Activated T-cell treated with anti-CD3 and anti-CD28 coated beads, Interleukin-2, amount 50 U/mL, for 1 hour (primary cell): ENCODE data around the gene ARID1A.
"Not testable (repeated sequence)": the region's sequence is repeated elsewhere in the genome, so short reads cannot be mapped to it uniquely, and the experiment has no call there.

Experiments
- DNase-seq: peaks from one replicate; pipeline ENCODE4 v3.0.0-alpha.2; 2020

The ARID1A gene

DNA sequence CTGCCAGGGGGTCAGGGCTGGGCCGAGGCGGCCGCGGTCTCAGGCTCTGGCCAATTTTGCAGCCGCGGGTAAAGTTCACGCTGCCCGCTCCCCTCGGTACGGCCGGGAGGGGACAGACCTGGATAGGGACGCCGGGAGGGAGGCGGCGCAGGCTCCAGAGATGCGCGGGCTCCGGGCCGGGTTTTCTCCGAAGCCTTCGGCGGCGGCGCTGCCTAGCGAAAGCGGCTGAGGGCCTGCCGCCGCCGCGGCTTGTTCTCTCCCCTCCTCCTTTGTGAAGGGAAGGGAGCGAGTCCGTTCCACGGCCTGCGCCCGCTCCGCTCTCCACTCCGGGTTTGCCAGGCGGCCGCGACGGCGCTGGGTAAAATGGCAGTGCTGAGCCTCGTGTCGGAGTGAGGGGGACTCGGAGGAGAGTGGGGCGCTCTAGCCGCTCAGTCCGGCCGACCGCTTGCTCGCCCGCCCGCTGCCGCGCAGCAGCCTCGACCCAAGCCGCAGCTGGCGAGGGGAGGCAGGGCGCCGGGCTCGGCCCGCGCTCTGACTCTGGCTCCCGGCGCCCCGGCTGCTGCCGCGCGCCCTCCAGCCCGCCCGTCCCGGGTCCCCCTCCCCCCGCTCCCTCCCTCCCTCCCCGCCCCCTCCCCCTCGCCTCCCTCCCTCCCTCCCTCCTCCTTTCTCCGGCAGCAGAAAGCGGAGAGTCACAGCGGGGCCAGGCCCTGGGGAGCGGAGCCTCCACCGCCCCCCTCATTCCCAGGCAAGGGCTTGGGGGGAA, at the start of gene ARID1A:
TSS of gene ARID1A (plus strand) at position 660 of the 763 bp plus-strand sequence. CDS start 389 bp downstream, outside the sequence.
- peak; percentile 99 for DNase-seq

DNA sequence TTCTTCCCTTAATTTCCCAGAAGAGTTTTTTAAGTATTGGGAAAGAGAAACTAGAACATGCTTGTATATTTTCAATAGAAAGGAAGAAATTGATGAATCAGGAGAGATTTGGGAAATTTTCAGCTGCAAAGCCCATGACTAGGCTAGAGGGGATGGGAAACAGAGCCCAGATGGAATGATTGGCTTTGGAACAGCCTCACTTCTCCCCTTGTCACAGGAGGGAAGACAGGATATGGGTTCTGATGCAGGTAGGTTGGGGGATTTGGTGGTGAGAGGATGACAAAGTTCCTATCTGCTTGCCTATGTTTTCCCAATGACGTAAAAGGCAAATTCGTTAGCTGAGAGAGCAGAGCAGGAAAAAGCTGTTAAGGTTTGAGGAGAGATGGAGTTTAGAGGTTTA, 31.0 kb upstream of the ARID1A start:
- DNase-seq: no peak

DNA sequence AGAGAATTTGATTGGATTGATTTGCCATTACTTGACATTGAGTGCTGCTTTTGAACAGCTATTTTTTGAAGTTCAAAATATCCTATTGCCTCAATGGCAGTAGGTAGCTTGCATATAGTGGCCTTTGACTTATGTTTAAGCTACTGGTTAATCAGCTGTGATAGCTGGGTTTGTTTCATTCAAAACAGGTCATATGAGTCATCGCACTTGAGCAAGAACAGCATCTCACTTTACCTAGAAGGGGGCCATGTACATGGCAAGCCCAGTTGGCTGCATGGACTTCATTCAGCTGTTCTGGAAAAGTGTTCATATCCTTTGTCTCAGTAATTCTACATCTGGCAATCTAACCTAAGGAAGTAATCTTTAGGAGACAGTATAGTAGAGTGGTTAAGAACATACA, 29.0 kb upstream of the ARID1A start:
- no peak for DNase-seq

DNA sequence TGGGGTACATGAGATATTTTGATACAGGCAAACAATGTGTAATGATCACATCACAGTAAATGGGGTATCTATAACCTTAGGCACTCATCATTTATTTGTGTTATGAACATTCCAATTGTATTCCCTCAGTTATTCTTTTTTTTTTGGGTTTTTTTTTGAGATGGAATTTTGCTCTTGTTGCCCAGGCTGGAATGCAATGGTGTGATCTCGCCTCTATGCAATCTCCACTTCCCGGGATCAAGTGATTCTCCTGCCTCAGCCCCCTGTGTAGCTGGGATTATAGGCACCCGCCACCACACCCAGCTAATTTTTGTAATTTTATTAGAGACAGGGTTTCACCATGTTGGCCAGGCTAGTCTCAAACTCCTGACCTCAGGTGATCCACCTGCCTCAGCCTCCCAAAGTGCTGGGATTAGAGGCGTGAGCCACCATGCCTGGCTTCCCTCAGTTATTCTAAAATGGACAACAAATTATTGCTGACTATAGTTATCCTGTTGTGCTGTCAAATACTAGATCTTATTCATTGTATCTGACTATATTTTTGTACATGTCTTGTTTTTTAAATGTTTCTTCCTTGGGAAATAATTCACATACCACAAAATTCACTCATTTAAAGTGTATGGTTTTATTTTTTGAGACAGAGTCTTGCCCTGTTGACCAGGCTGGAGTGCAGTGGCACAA, 27.6 kb upstream of the ARID1A start:
- not testable (repeated sequence) for DNase-seq

DNA sequence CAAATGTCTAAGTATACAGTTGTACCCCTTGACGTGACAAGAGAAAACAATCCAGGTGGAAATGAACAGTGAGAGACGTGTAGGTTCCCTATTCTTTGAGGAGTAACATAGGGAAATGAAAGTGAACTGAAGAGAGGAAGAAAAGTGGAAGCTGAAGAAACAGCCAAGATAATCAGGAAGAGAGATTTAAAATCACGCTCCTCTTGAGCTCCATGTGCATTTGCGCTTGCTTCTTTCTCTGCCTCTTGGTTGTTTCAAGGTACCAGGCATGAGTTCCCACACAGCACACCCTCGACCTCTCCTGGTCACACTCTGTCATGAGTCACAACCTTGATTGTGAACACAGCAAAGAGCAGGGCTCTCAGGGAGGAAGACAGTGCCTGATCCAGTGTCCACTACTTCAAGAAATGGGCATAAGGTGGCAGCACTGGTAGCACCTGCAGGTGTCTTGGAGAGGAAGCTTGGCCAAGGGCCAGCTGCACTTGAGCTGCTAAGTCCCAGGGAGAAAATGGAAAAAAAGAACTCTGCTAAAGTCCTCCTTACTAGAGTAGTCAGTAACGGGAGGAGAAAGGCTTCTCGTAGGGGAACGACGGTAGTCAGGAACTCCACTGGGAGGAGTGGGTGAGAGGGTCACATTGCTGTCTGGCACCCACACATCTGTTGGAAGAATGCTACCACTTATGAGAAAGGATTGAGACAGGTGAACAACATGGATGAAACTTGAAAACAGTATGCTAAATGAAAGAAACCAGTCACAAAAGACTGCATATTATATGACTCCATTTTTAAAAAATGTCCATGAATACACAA, 18.3 kb upstream of the ARID1A start:
- peak; percentile 54 for DNase-seq

DNA sequence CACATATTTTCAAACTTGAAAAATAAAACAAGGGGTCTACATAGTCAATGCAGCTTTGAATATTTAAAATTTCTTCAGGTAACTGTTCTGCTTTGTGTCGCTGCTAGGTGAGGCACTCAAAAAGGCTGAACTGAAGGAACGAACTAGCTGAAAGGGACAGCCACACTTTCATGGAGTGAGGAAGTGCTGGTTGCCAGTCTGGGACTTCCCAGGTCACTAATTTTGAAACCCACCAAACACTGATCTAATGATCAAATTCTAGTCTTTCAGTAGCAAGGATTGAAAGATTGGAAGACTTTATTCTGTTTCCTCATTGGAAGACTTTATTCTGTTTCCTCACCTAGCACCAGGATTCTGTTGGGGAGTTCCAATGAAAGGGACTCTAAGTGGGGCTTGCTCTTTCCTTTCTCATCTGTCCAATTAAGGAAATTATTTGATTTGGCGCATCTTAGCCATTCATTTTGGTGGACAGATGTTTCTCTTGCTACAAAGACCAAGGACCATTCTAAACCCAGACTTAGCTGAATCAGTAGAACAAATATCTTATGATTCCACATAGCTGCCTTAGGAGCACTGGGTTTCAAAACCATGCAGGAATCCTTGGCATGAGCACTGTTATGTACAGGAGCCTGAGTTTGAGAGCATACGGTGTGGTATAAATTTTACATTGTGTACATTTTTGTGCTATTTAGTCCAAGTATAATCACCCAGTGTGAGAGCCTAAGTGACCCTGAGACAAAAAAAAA, 10.9 kb upstream of the ARID1A start:
- DNase-seq: no peak

DNA sequence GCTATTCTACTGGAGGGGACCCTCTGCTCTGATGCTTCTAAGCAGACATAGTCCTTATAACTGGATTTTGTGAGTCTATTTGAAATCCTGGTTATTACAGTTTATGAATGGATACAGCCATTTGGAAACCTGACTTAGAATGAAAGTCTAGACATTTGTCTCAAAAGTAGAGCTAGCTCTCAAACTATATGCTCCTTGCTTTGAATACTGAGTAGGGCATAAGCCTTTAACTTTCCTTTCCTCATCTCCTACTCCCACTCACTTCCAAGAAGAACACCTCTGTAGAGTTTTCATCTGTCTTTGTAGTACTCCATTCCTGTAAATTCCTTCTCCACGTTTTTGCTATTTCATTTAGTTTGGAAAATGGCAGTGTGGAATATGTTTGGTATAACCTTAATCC, 9.0 kb upstream of the ARID1A start:
- no peak for DNase-seq

DNA sequence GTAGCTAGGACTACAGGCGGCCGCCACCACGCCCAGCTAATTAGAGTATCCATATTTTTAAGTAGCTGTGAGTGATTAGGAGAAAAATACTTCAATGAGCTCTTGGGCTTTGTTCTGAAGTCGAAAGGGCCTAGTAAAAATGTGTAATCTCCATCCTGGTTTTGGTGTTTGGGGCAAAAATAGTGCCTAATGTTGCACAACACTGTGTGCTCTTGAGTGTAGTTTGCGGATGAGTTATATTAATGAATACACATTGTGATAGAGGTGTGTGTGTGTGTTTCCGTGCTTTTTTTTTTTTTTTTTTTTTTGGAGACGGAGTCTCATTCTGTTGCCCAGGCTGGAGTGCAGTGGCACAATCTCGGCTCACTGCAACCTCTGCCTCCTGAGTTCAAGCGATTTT, 6.3 kb upstream of the ARID1A start:
- DNase-seq: no peak

DNA sequence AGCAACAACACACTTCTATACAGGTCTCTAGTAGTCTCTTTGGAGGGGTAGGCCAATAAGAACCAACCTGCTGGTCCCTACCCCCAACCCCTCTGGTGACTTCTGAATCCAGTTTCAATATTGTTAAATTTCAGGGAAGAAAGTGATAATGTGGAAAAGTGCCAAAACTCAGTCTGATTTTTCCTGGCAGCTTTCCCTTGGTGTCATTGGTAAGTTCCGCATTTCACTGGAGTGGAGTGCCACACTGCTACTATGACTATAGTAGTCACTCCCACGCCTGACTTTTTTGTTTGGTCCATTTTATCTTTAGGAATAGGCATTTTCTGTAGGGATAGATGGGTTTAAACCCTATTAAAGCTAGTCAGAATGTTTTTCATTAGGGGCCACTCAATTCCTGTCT, 5.7 kb upstream of the ARID1A start:
- no peak for DNase-seq

DNA sequence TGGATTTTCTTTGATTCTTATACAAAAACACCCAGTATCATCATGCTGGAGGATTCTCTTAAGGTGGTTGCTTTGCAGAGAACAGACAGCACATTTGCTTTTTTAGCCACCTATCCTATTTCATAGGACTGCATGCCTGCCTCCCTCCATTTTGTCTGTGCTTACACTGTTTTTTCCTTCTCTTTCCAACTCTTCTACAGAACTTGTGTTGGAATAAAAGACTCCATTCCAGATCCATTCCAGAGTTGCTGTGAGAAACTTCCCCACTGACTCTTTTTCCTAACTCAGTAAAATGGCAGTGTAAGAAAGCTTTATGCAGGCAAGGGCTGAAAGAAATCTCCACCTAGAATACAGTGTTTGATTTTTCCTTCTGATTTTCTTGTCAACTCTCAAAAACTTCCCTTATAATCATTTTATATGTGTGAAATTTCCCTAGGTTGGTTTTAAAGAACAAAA, 5.2 kb upstream of the ARID1A start:
- no peak for DNase-seq

DNA sequence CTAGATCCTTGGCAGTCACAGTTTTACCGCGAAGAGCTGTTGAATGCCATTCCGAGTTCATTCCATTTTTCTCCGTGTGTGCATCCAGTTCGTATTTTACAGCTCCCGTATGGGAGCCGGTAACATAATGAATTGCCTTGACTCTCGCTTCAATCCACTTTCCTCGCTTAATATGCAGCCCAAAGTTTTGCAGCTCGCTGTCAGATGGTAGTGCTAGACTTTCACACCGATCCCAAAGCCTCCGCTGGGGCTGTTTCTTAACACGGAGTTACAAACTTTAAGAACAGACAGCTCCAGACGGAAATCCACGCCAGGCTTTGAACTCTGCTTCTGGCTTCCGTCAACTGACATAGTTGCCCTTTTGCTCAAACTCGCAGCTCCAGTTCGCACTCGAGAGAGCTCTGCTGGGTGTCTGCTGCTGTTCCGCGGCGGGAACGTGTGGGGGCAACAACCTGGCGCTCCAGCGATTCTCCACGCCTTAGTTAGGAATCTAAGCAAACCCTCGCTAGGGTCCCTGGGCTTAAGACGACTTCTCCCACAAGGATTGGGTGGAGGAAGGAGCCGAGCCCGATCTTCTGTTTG, 3.5 kb upstream of the ARID1A start:
- peak; percentile 77 for DNase-seq

DNA sequence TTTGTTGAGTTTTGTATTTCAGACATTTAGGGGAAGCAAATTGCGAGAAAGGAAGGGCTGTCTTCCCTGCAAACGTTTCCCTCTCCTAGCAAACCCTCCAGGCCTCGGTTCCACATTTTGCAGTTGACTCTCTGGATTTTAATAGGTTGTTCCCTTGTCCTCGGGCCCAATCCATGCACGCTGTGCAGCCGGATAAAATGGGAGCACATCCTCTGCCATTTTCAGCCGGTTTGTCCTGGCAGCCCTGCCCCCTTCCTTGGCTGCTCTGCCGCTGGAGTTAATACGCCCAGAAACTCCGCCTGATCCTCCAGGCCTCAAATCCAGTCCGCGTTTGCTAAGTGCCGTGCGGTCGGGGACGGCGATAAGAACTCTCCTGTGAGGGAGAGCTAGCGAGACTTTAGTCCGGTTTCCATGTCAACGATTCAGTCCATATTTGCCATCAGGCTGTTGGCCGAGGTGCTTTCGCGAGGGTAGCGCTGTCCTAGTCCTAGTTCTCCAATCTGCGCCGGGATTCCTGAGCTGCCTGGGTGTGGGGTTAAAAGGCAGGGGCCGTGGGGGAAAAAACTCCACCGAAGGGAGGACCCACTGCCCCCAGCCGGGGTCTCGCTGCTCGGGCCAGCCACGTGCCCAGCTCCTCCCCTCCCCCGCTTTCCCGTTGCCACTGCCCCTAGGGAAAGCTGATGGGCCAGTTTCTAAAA, 2.9 kb upstream of the ARID1A start:
- DNase-seq: peak; percentile 85

DNA sequence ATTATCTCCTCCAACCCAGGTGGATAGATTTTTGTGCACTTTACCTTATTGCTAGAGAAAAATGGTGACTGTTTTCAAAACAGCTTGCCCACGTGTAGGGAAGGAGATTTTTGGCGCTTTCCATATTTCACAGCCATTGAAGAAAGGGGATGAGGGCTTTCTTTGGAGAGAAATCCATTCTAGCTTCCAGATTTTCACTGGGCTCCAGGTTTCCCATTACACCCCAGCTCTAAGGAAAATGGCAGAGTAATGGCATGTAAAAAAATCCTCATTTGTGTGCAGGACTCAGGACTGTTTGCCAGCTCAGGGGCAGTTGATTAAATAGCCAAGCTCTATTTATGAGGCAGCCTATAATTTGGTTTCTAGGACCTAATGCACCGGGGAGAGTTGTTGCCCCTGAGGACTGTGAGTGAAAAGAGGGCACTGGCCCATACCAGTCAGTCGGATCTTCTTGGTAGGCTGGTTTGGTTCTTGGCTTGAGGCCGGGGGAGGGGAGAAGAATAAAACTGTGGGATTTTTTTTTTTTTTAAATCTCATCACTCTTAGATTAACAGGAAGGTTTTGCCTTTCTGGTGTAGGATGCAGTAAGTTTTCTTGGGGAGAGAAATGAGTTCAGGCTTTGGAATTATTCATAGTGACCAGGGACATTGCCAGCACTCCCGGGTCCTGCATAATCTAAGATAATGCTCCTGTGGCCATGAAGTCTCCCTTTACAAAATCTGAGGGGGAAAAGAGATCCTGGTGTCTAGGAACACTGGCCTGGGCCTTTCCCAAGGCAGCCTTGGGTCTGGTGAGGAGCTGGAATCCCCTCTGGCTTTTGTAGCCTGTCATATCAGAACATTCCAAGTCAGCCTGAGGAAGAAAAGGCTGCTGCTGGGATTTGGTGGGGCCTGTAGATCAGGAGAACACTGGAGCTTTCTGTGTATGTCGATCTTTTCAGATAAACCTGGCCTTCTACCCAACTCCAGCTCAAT, 1.9 kb upstream of the ARID1A start:
- DNase-seq: no peak

DNA sequence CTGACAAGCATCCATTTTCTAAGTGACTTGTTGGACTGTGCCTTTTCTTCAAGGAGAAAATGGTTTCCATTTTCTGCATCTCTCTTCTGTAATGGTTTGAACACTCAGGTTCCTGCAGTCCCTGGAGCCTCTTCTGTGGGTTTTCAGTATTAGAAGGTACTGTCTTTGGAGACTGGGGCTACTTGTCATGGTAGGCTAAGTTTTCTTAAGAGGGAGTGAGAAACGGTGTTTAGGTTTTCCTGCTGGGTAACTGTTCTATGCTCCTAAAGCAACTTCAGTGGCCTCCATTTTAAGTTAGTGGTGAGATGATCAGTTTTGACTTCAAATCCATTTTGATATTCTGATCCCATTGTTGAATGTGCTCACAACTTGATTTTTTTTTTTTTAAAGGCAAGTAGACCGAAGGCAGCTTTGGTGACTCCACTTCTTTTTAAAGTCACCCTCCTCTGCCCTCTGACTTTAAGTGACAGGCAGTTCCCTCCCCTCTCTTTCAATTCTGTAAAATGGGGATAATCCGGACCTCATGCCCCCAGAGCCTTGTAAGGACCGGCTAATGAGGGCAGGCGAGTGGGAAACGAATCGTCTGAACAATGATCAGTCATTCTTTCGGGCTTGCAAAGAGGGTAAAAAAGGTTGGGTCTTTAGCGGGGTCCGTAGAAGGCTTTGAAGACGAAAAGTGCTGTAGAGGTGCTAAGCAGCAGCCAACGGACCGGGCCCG, 1.0 kb upstream of the ARID1A start:
- no peak for DNase-seq

DNA sequence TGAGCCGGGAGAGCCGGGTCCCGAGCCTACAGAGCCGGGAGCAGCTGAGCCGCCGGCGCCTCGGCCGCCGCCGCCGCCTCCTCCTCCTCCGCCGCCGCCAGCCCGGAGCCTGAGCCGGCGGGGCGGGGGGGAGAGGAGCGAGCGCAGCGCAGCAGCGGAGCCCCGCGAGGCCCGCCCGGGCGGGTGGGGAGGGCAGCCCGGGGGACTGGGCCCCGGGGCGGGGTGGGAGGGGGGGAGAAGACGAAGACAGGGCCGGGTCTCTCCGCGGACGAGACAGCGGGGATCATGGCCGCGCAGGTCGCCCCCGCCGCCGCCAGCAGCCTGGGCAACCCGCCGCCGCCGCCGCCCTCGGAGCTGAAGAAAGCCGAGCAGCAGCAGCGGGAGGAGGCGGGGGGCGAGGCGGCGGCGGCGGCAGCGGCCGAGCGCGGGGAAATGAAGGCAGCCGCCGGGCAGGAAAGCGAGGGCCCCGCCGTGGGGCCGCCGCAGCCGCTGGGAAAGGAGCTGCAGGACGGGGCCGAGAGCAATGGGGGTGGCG, 371 bp downstream of the ARID1A start:
- DNase-seq: no peak

DNA sequence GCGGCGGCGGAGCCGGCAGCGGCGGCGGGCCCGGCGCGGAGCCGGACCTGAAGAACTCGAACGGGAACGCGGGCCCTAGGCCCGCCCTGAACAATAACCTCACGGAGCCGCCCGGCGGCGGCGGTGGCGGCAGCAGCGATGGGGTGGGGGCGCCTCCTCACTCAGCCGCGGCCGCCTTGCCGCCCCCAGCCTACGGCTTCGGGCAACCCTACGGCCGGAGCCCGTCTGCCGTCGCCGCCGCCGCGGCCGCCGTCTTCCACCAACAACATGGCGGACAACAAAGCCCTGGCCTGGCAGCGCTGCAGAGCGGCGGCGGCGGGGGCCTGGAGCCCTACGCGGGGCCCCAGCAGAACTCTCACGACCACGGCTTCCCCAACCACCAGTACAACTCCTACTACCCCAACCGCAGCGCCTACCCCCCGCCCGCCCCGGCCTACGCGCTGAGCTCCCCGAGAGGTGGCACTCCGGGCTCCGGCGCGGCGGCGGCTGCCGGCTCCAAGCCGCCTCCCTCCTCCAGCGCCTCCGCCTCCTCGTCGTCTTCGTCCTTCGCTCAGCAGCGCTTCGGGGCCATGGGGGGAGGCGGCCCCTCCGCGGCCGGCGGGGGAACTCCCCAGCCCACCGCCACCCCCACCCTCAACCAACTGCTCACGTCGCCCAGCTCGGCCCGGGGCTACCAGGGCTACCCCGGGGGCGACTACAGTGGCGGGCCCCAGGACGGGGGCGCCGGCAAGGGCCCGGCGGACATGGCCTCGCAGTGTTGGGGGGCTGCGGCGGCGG, 1.0 kb downstream of the ARID1A start:
- DNase-seq: peak; percentile 78

DNA sequence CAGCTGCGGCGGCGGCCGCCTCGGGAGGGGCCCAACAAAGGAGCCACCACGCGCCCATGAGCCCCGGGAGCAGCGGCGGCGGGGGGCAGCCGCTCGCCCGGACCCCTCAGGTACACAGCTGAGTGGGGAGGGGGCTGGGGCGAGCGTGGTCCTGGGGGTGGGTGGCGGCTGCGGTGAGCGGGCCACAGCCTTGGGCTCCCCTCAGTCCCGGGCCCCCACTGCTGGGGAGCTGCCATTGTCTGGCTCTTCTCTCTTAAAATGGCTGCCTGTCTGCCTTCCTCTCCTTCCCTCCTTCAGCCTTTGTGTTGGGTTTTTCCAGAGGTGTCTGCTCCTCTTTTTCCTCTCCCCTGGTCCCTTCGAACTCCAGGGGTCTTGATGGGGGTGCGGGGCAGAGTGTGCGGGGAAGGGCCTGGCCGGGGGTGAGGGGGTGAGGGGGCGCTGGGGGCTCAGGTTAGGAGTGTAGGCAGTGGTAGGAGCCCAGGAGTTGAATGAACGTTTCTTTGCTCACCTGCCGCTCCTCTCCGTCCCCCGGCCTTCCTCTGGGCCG, 1.7 kb downstream of the ARID1A start:
- DNase-seq: no peak
